ENCODE data around the gene THEM4. TPM values are rescaled to one million over a fixed set of nuclear protein-coding genes. Genes with fewer than 3 reads are reported as not detected.
A peak's percentile ranks its signal among the peaks of the same experiment; 100 is the strongest.

THEM4 gene
- total RNA-seq, 2 experiments from 2014 or later = 29.8 to 31.7 TPM

DNA sequence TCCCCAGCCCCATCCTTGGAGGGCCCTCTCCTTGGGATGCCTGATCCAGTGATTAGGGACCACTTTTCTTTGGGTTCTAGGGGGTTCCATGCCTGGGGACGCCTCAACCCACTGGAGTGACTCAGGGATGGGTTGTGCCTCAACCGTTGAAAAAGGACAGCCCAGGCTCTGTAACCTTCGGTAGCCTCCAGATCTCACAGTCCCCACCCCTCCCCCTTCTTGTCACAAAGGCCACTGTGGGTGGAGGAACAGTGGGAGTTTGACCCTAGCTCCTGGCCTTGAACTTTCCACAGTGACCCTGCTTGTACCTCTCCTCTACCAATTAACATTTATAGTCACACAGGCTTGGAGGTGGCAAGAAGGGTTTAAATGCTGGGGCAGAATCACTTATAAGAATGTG, 75.1 kb downstream of the THEM4 start:
- H3K27me3 Mint-ChIP-seq (ENCODE audit: low read depth) = peaks cover 3% of the 10 kb centered on the region
- no peak for ATAC-seq

DNA sequence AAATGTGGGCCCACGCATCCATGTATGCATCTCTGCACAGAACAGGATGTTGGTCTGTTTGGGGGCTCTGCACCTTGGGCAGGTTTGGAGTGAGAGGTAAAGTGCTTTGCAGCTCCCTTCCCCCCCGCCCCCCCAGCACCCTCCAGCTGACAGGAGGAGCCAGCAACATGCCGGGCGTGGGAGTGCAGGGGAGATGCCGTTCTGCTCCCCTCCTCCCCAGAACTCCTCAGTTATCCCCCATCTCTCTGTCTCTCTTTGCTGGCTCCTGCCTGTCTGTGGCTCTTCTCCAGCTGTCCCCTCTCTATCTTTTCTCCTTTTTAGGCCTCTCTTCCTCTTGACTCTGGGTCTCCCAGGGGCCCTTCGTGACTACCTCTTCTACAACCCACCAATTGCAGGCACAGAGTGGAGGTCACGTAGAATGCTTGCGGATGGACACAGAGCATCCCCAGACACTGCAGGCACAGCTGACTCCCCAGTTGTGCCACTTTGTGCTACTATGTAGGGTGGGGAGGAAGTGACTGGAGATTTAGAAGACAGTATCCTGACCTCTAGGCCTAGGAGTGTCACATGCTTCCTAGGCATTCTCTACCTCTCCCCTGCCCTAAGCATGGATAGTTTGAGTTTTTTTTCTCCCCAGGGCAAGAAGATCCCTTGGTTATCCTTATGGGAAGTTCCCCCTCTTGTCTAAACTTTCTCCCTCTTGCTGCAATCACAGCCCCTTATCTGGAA, 76.0 kb downstream of the THEM4 start:
- no peak for ATAC-seq
- ChIA-PET CTCF (interaction anchor here (0.7 to 2.0 kb wide), 4 partner anchors 70 to 240 kb away, joined by 3 to 12 read pairs (median 6); partner anchors contain the start of gene MRPL9), POLR2A (no interaction called here)
- no peak for DNase-seq
- no peaks in the 10 kb centered on the region for H3K9me3 Mint-ChIP-seq (ENCODE audit: insufficient read depth)
- H3K27ac Mint-ChIP-seq = no peak overlapping the region
- H3K4me1 Mint-ChIP-seq (ENCODE audit: low read depth) = peaks cover 83% of the 10 kb centered on the region
- H3K36me3 Mint-ChIP-seq (ENCODE audit: low read depth) = no peaks in the 10 kb centered on the region
- no peak overlapping the region for H3K4me3 Mint-ChIP-seq
- H3K27me3 Mint-ChIP-seq (ENCODE audit: low read depth) = peaks cover 3% of the 10 kb centered on the region

More for the DNA sequence above, 75.1 kb downstream of the THEM4 start:
- POLR2A ChIA-PET = interaction anchor here (1.0 to 1.2 kb wide), 2 partner anchors 13 to 71 kb away, joined by 3 read pairs; partner anchors contain the start of gene MRPL9
- CTCF ChIA-PET = interaction anchor here (1.2 to 2.0 kb wide), 5 partner anchors 71 to 390 kb away, joined by 6 to 12 read pairs (median 7); partner anchors contain the start of gene MRPL9
- H3K4me1 Mint-ChIP-seq (ENCODE audit: low read depth) = peaks cover 79% of the 10 kb centered on the region
- H3K27ac Mint-ChIP-seq = no peak overlapping the region
- no peak for DNase-seq
- no peak overlapping the region for H3K4me3 Mint-ChIP-seq
- no peaks in the 10 kb centered on the region for H3K9me3 Mint-ChIP-seq (ENCODE audit: insufficient read depth)
- H3K36me3 Mint-ChIP-seq (ENCODE audit: low read depth) = no peaks in the 10 kb centered on the region

DNA sequence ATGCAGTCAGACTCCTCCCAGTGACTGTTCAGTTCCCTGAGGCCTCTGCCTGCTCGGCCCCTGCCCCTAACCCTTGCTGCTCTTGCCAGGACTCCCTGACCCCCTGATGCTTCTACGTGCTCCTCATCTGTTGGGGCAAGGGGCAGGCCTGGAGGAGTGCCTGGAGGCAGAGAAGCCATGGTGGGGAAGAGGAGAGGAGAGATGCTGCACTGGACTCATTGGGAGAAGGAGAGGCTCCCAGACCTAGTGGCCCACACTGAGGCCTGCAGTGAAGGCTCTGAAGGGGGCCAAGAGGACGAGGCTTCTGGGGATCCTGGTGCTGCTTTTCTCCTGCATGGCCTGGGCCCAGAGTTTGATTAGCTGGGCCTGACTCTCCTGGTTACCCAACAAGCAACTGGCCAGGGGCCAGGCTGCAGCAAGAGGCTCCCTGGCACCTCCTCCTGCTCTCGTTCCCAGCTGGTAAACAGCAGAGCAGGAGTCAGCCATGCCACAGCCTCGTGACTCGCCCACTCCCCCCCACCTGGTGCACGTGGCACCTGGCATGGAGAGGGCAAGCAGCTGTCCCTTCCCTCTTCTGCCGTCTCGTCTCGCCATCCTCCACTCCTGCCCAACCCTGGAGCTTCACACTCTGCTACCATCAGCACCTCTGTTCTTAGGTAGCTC, 76.9 kb downstream of the THEM4 start:
- POLR2A ChIA-PET = no interaction called here
- ATAC-seq = no peak

GRCh38 chr1:151831605-151832004, 77.7 kb downstream of the THEM4 start, which contains the start of gene RORC:
Gene RORC (minus strand): TSS chr1:151831802. CDS start chr1:151831764, 38 bp downstream.
- ChIA-PET POLR2A (interaction anchor here (0.8 to 1.0 kb wide), 2 partner anchors 17 to 69 kb away, joined by 3 read pairs; partner anchors contain the start of gene MRPL9), CTCF (interaction anchor here (1.5 kb wide), 1 partner anchor 42 kb away, joined by 6 read pairs; the partner anchor contains the start of gene TDRKH)
- Mint-ChIP-seq H3K4me1 (ENCODE audit: low read depth) (peaks cover 80% of the 10 kb centered on the region), H3K27ac (peak within 1 kb of the TSS; percentile 66), H3K27me3 (ENCODE audit: low read depth) (no peaks in the 10 kb centered on the region), H3K9me3 (ENCODE audit: insufficient read depth) (no peaks in the 10 kb centered on the region), H3K36me3 (ENCODE audit: low read depth) (no peaks in the 10 kb centered on the region), H3K4me3 (no peak within 1 kb of the TSS)
- DNase-seq (no peak), ATAC-seq (no peak)

More for the DNA sequence above, 76.9 kb downstream of the THEM4 start:
- CTCF ChIA-PET = interaction anchor here (0.7 kb wide), 1 partner anchor 239 kb away, joined by 3 read pairs; no protein-coding TSS in a partner anchor
- H3K4me3 Mint-ChIP-seq = no peak overlapping the region
- H3K4me1 Mint-ChIP-seq (ENCODE audit: low read depth) = peaks cover 85% of the 10 kb centered on the region
- no peak for DNase-seq
- H3K27me3 Mint-ChIP-seq (ENCODE audit: low read depth) = no peaks in the 10 kb centered on the region
- no peaks in the 10 kb centered on the region for H3K36me3 Mint-ChIP-seq (ENCODE audit: low read depth)
- H3K9me3 Mint-ChIP-seq (ENCODE audit: insufficient read depth) = no peaks in the 10 kb centered on the region
- H3K27ac Mint-ChIP-seq = peak overlapping the region; percentile 20

DNA sequence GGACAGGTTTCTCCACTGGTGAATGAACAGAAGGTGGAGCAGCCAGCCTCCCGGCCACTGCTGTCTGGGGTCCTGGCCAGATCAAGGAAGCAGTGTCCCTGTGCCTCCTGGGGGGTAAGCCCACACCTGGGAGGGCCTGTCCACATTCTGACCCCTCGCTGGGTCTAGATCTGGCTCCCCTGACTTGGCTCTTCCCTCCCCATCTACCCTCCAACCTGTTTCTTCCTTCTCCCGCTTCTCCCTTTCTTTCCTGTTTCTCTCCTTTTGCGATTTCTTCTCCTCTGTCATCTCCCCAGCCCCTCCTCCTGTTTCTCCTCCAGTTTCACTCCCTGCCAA, 78.1 kb downstream of the THEM4 start:
- no peaks in the 10 kb centered on the region for H3K27me3 Mint-ChIP-seq (ENCODE audit: low read depth)
- DNase-seq (no peak), ATAC-seq (no peak)
- CTCF ChIA-PET = interaction anchor here (1.0 to 1.5 kb wide), 4 partner anchors 9 to 74 kb away, joined by 3 to 7 read pairs (median 5); partner anchors contain the start of genes C2CD4D and TDRKH
- peaks cover 80% of the 10 kb centered on the region for H3K4me1 Mint-ChIP-seq (ENCODE audit: low read depth)
- POLR2A ChIA-PET = interaction anchor here (0.8 to 4.0 kb wide), 3 partner anchors 8 to 68 kb away, joined by 3 to 17 read pairs (median 3); partner anchors contain the start of genes C2CD4D and MRPL9
- H3K27ac Mint-ChIP-seq = peak overlapping the region; percentile 66
- H3K4me3 Mint-ChIP-seq = no peak overlapping the region
- H3K9me3 Mint-ChIP-seq (ENCODE audit: insufficient read depth) = no peaks in the 10 kb centered on the region
- H3K36me3 Mint-ChIP-seq (ENCODE audit: low read depth) = no peaks in the 10 kb centered on the region

GRCh38 chr1:151830055-151830454, 79.3 kb downstream of the THEM4 start:
- H3K27ac Mint-ChIP-seq = peak overlapping the region; percentile 76

GRCh38 chr1:151829352-151830046, 79.8 kb downstream of the THEM4 start:
- POLR2A ChIA-PET = interaction anchor here (0.7 to 4.0 kb wide), 2 partner anchors 10 to 117 kb away, joined by 3 to 17 read pairs; partner anchors contain the start of gene C2CD4D
- ATAC-seq (no peak), DNase-seq (no peak)
- H3K36me3 Mint-ChIP-seq (ENCODE audit: low read depth) = no peaks in the 10 kb centered on the region
- H3K27ac Mint-ChIP-seq = peak overlapping the region; percentile 76
- no peaks in the 10 kb centered on the region for H3K9me3 Mint-ChIP-seq (ENCODE audit: insufficient read depth)
- CTCF ChIA-PET = interaction anchor here (0.9 to 1.4 kb wide), 3 partner anchors 23 to 95 kb away, joined by 3 to 4 read pairs (median 4); partner anchors contain the start of gene MRPL9
- H3K4me3 Mint-ChIP-seq = peak overlapping the region; percentile 4
- H3K4me1 Mint-ChIP-seq (ENCODE audit: low read depth) = peaks cover 72% of the 10 kb centered on the region
- H3K27me3 Mint-ChIP-seq (ENCODE audit: low read depth) = peaks cover 2% of the 10 kb centered on the region

More at GRCh38 chr1:151830055-151830454, 79.3 kb downstream of the THEM4 start:
- no peak for ATAC-seq
- no peaks in the 10 kb centered on the region for H3K9me3 Mint-ChIP-seq (ENCODE audit: insufficient read depth)
- H3K36me3 Mint-ChIP-seq (ENCODE audit: low read depth) = no peaks in the 10 kb centered on the region
- CTCF ChIA-PET = interaction anchor here (0.6 to 1.5 kb wide), 6 partner anchors 10 to 67 kb away, joined by 3 to 7 read pairs (median 4); partner anchors contain the start of genes C2CD4D, MRPL9 and TDRKH
- no peak overlapping the region for H3K4me3 Mint-ChIP-seq
- peaks cover under 1% of the 10 kb centered on the region for H3K27me3 Mint-ChIP-seq (ENCODE audit: low read depth)
- no peak for DNase-seq
- peaks cover 77% of the 10 kb centered on the region for H3K4me1 Mint-ChIP-seq (ENCODE audit: low read depth)
- POLR2A ChIA-PET = interaction anchor here (4.0 kb wide), 1 partner anchor 9 kb away, joined by 17 read pairs; the partner anchor contains the start of gene C2CD4D

DNA sequence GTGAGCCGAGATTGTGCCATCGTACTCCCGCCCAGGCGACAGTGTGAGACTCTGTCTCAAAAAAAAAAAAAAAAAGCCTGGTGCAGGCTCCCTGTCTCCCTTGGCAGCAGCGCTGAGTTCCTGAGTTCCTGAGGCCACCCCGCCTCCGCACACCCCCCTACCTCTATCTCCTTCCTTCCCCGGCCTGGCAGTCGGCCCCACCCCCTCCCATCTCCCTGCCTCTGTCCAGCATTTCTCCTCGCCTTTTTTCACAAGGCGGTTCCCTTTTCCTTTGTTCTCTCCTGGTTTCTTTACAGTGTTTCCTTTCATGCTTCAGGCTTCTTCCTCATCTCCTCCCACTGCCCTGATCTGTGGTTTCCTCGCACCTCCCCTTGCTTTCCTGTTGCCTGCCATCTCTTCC, 80.4 kb downstream of the THEM4 start:
- Mint-ChIP-seq H3K4me3 (peak overlapping the region; percentile 15), H3K36me3 (ENCODE audit: low read depth) (no peaks in the 10 kb centered on the region)

DNA sequence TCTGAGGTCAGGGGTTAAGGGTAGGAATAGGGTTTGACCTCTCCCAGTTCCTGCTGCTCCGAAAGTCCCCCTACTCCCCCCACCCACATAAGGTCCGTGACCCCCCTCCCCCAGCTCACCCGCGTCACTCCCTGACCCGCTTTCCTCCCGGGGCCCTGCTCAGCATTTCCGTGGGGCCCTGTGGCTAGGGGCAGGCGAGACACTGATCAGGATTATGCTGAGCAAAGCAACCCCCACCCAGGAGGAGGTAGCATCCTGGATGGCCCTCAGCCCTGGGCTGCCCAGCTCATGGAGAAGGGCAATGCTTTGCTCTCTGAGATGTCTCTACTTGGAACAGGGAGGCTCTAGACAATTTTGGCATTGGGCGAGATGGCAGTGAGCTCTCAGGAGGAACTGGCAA, 81.5 kb downstream of the THEM4 start:
- Mint-ChIP-seq H3K27ac (peak overlapping the region; percentile 58), H3K36me3 (ENCODE audit: low read depth) (no peaks in the 10 kb centered on the region)

More for the DNA sequence above, 80.4 kb downstream of the THEM4 start:
- ChIA-PET POLR2A (interaction anchor here (0.7 to 4.0 kb wide), 2 partner anchors 10 to 116 kb away, joined by 3 to 17 read pairs; partner anchors contain the start of gene C2CD4D), CTCF (interaction anchor here (1.1 to 1.6 kb wide), 3 partner anchors 7 to 108 kb away, joined by 3 to 10 read pairs (median 4); partner anchors contain the start of gene RIIAD1)
- H3K27ac Mint-ChIP-seq = peak overlapping the region; percentile 76
- ATAC-seq (peak; percentile 7), DNase-seq (no peak)
- peaks cover 2% of the 10 kb centered on the region for H3K27me3 Mint-ChIP-seq (ENCODE audit: low read depth)
- no peaks in the 10 kb centered on the region for H3K9me3 Mint-ChIP-seq (ENCODE audit: insufficient read depth)
- peaks cover 66% of the 10 kb centered on the region for H3K4me1 Mint-ChIP-seq (ENCODE audit: low read depth)

GRCh38 chr1:151825751-151826660, 83.3 kb downstream of the THEM4 start:
- no peak overlapping the region for H3K27ac Mint-ChIP-seq
- ChIA-PET POLR2A (no interaction called here), CTCF (interaction anchor here (0.8 to 1.0 kb wide), 2 partner anchors 10 to 105 kb away, joined by 3 to 4 read pairs; no protein-coding TSS in a partner anchor)
- no peaks in the 10 kb centered on the region for H3K36me3 Mint-ChIP-seq (ENCODE audit: low read depth)
- no peak for ATAC-seq
- peaks cover 60% of the 10 kb centered on the region for H3K4me1 Mint-ChIP-seq (ENCODE audit: low read depth)
- H3K9me3 Mint-ChIP-seq (ENCODE audit: insufficient read depth) = no peaks in the 10 kb centered on the region
- H3K4me3 Mint-ChIP-seq = peak overlapping the region; percentile 12
- DNase-seq = no peak
- peaks cover 2% of the 10 kb centered on the region for H3K27me3 Mint-ChIP-seq (ENCODE audit: low read depth)

More for the DNA sequence above, 81.5 kb downstream of the THEM4 start:
- ChIA-PET CTCF (interaction anchor here (1.1 to 1.6 kb wide), 2 partner anchors 8 to 107 kb away, joined by 3 to 10 read pairs; partner anchors contain the start of gene RIIAD1), POLR2A (interaction anchor here (0.6 to 4.0 kb wide), 3 partner anchors 12 to 368 kb away, joined by 3 to 17 read pairs (median 3); partner anchors contain the start of genes C2CD4D and POGZ)
- ATAC-seq (no peak), DNase-seq (no peak)
- Mint-ChIP-seq H3K4me3 (peak overlapping the region; percentile 15), H3K27me3 (ENCODE audit: low read depth) (peaks cover 2% of the 10 kb centered on the region), H3K4me1 (ENCODE audit: low read depth) (peaks cover 57% of the 10 kb centered on the region), H3K9me3 (ENCODE audit: insufficient read depth) (no peaks in the 10 kb centered on the region)
